GM19328 (cell line): ENCODE data around the gene KNOP1.
A peak's percentile ranks its signal among the peaks of the same experiment; 100 is the strongest.

Experiments used
- ATAC-seq: cut with Tn5 transposase; IDR thresholded peaks from one replicate; pipeline ENCODE4 v1.9.1; 2021; ENCODE audit warnings: mild to moderate bottlenecking, moderate library complexity; ENCODE audit not compliant: unreplicated experiment

The KNOP1 gene

GRCh38 chr16:19717741-19718623 is at the start of gene KNOP1, which contains the start of gene IQCK:
KNOP1 (minus strand) TSS chr16:19718227; CDS start chr16:19715035, 3,192 bp downstream.
IQCK (plus strand) TSS chr16:19718271; CDS start chr16:19718307, 36 bp downstream.
- ATAC-seq: peak; percentile 93

- no peak for ATAC-seq
These were observed 49.5 kb upstream of the KNOP1 start for GRCh38 chr16:19767497-19767896.

GRCh38 chr16:19766988-19767387 is 49.0 kb upstream of the KNOP1 start:
- ATAC-seq: no peak

GRCh38 chr16:19766554-19766884 is 48.5 kb upstream of the KNOP1 start:
- ATAC-seq: no peak

GRCh38 chr16:19765860-19766553 is 48.0 kb upstream of the KNOP1 start:
- no peak for ATAC-seq

- ATAC-seq: no peak
These were observed 42.5 kb upstream of the KNOP1 start for GRCh38 chr16:19760356-19761060.

GRCh38 chr16:19757762-19758595 is 40.0 kb upstream of the KNOP1 start:
- no peak for ATAC-seq

GRCh38 chr16:19757026-19757425 is 39.0 kb upstream of the KNOP1 start:
- no peak for ATAC-seq

- no peak for ATAC-seq
These were observed 37.2 kb upstream of the KNOP1 start for GRCh38 chr16:19755268-19755667.

GRCh38 chr16:19754644-19755036 is 36.6 kb upstream of the KNOP1 start:
- ATAC-seq: no peak

GRCh38 chr16:19753815-19754643 is 36.0 kb upstream of the KNOP1 start:
- no peak for ATAC-seq

- no peak for ATAC-seq
These were observed 33.7 kb upstream of the KNOP1 start for GRCh38 chr16:19751478-19752385.

- ATAC-seq: no peak
These were observed 31.6 kb upstream of the KNOP1 start for GRCh38 chr16:19749571-19750080.

GRCh38 chr16:19748389-19749168 is 30.6 kb upstream of the KNOP1 start:
- ATAC-seq: no peak

- ATAC-seq: no peak
These were observed 28.5 kb upstream of the KNOP1 start for GRCh38 chr16:19746561-19746960.

- ATAC-seq: no peak
These were observed 27.4 kb upstream of the KNOP1 start for GRCh38 chr16:19745286-19746010.

- ATAC-seq: no peak
These were observed 26.6 kb upstream of the KNOP1 start for GRCh38 chr16:19744670-19745069.
